ENCODE data around the gene SH2B3.

GRCh38 chr12:111405149-111405858 is 419 bp upstream of the SH2B3 start:
- TF ChIP-seq EZH2 (IDR thresholded peaks at IDR 0.05; ENCODE audit: borderline replicate concordance, low read depth, low read length, severe bottlenecking), result no peak
- TF ChIP-seq POLR2AphosphoS5 (IDR thresholded peaks at IDR 0.05; ENCODE audit: insufficient read depth, low read depth, low read length), result no peak
- peak; percentile 50 to 72 for TF ChIP-seq CTCF (IDR thresholded peaks at IDR 0.05; ENCODE audit: extremely low read depth in 1 of 2, insufficient read depth in 1 of 2, low read depth in 1 of 2, low read length in 2 of 2)
- TF ChIP-seq JUN (IDR thresholded peaks at IDR 0.05; ENCODE audit: borderline replicate concordance, insufficient read depth, insufficient read length, low read depth), result no peak

Data from endothelial cell of umbilical vein (primary cell).